Measurements from ENCODE around the gene TRPC5OS. TPM values are rescaled to one million over a fixed set of nuclear protein-coding genes. Genes with fewer than 3 reads are reported as not detected.
A peak's percentile ranks its signal among the peaks of the same experiment; 100 is the strongest.

TRPC5OS gene
- total RNA-seq (2021) (not detected in 2 replicates), Bru-seq, nascent RNA (not detected), BruChase-seq, experiment 1, labeled RNA remaining after a 2-hour chase (percentile 5 among the genes with signal in this experiment), BruChase-seq, experiment 2, labeled RNA remaining after a 6-hour chase (not detected)
- long read RNA-seq: 0 reads

- no peaks in the 10 kb centered on the region for H3K79me2 ChIP-seq (ENCODE audit: low read depth)
- intact Hi-C loops (cut with micrococcal nuclease; ENCODE audit: unreplicated experiment): no loop called here
- no peak within 1 kb of the TSS for H3K4me3 ChIP-seq
- ChIA-PET CTCF (no interaction called here), POLR2A (ENCODE audit: unreplicated experiment) (no interaction called here)
- TF ChIP-seq CTCF (conservative IDR thresholded peaks at IDR 0.05) (no peak), EZH2 (IDR thresholded peaks at IDR 0.05; ENCODE audit: low read depth) (no peak)
- H3K4me2 ChIP-seq: no peak within 1 kb of the TSS
- H3K4me1 ChIP-seq (replicated peaks; ENCODE audit: insufficient read depth): no peaks in the 10 kb centered on the region
- H3F3A ChIP-seq (ENCODE audit: insufficient read depth, low read depth): no peaks in the 10 kb centered on the region
- DNase-seq: no peak
- no TSS peak for BruUV-seq (replicated peaks)
- H4K20me1 ChIP-seq (ENCODE audit: insufficient read depth): no peaks in the 10 kb centered on the region
- no peaks in the 10 kb centered on the region for H3K36me3 ChIP-seq (ENCODE audit: low read depth)
- no peak within 1 kb of the TSS for H2AFZ ChIP-seq
- no peaks in the 10 kb centered on the region for H3K9me3 ChIP-seq (ENCODE audit: insufficient read depth, low read depth)
- H3K27ac ChIP-seq: no peak within 1 kb of the TSS
- no peaks in the 10 kb centered on the region for H3K9me2 ChIP-seq (ENCODE audit: insufficient read depth)
- no peaks in the 10 kb centered on the region for H3K27me3 ChIP-seq (ENCODE audit: insufficient read depth, low read depth)
Measured at GRCh38 chrX:111875881-111876280, at the start of gene TRPC5OS. Gene TRPC5OS (plus strand): TSS chrX:111876181. CDS start chrX:111901850, 25,669 bp downstream.

GRCh38 chrX:111829345-111829744 lies 46.6 kb upstream of the TRPC5OS start:
- BruUV-seq (replicated peaks): no TSS peak
- CTCF ChIA-PET: no interaction called here
- TF ChIP-seq CTCF (conservative IDR thresholded peaks at IDR 0.05): no peak
- no peak for TF ChIP-seq EZH2 (IDR thresholded peaks at IDR 0.05; ENCODE audit: low read depth)

GRCh38 chrX:111830571-111830970 lies 45.4 kb upstream of the TRPC5OS start:
- Histone ChIP-seq H3K36me3 (ENCODE audit: low read depth) (no peaks in the 10 kb centered on the region), H2AFZ (no peak overlapping the region), H3K9me3 (ENCODE audit: insufficient read depth, low read depth) (no peaks in the 10 kb centered on the region), H3F3A (ENCODE audit: insufficient read depth, low read depth) (no peaks in the 10 kb centered on the region), H3K27me3 (ENCODE audit: insufficient read depth, low read depth) (no peaks in the 10 kb centered on the region), H3K9me2 (ENCODE audit: insufficient read depth) (no peaks in the 10 kb centered on the region), H3K4me3 (no peak overlapping the region), H3K79me2 (ENCODE audit: low read depth) (no peaks in the 10 kb centered on the region), H4K20me1 (ENCODE audit: insufficient read depth) (no peaks in the 10 kb centered on the region), H3K27ac (no peak overlapping the region), H3K4me1 (replicated peaks; ENCODE audit: insufficient read depth) (no peaks in the 10 kb centered on the region), H3K4me2 (no peak overlapping the region)
- TF ChIP-seq EZH2 (IDR thresholded peaks at IDR 0.05; ENCODE audit: low read depth) (no peak), CTCF (conservative IDR thresholded peaks at IDR 0.05) (no peak)
- no TSS peak for BruUV-seq (replicated peaks)
- no peak for DNase-seq
- intact Hi-C loops (cut with micrococcal nuclease; ENCODE audit: unreplicated experiment): no loop called here
- CTCF ChIA-PET: no interaction called here
- POLR2A ChIA-PET (ENCODE audit: unreplicated experiment): no interaction called here

More at GRCh38 chrX:111829345-111829744, 46.6 kb upstream of the TRPC5OS start:
- Histone ChIP-seq H3K27me3 (ENCODE audit: insufficient read depth, low read depth) (no peaks in the 10 kb centered on the region), H3K27ac (no peak overlapping the region), H3K9me3 (ENCODE audit: insufficient read depth, low read depth) (no peaks in the 10 kb centered on the region), H4K20me1 (ENCODE audit: insufficient read depth) (no peaks in the 10 kb centered on the region), H3F3A (ENCODE audit: insufficient read depth, low read depth) (no peaks in the 10 kb centered on the region), H3K4me3 (no peak overlapping the region), H3K9me2 (ENCODE audit: insufficient read depth) (no peaks in the 10 kb centered on the region), H3K79me2 (ENCODE audit: low read depth) (no peaks in the 10 kb centered on the region), H3K4me2 (no peak overlapping the region), H2AFZ (no peak overlapping the region), H3K36me3 (ENCODE audit: low read depth) (no peaks in the 10 kb centered on the region), H3K4me1 (replicated peaks; ENCODE audit: insufficient read depth) (no peaks in the 10 kb centered on the region)
- intact Hi-C loops (cut with micrococcal nuclease; ENCODE audit: unreplicated experiment): no loop called here
- DNase-seq: no peak
- POLR2A ChIA-PET (ENCODE audit: unreplicated experiment): no interaction called here
